Measurements from ENCODE around the gene BCL11B.
"Not testable (repeated sequence)": the region's sequence is repeated elsewhere in the genome, so short reads cannot be mapped to it uniquely, and the experiment has no call there.

Gene BCL11B

GRCh38 chr14:99186956-99187690, 84.9 kb downstream of the BCL11B start:
- no peak overlapping the region for H3K9ac ChIP-seq (ENCODE audit: low read length in 5 of 5)
- H3K27ac ChIP-seq (ENCODE audit: low read depth, low read length) = no peak overlapping the region
- no peak overlapping the region for H3K4me3 ChIP-seq (ENCODE audit: low read depth in 1 of 5, low read length in 5 of 5)
- H3K27me3 ChIP-seq (ENCODE audit: control insufficient read depth in 5 of 5, insufficient read depth in 4 of 5, low read length in 5 of 5) = peaks cover 0 to 5% (median 3%) of the 10 kb centered on the region in 5 donors
- H3K4me1 ChIP-seq (ENCODE audit: control insufficient read depth in 5 of 5, insufficient read depth in 5 of 5, low read length in 5 of 5) = peaks cover 3 to 12% (median 10%) of the 10 kb centered on the region in 5 donors
- H3K9me3 ChIP-seq (ENCODE audit: control insufficient read depth in 5 of 5, low read length in 5 of 5) = no peaks in the 10 kb centered on the region
- H3K36me3 ChIP-seq (ENCODE audit: control insufficient read depth in 5 of 5, insufficient read depth in 5 of 5, low read length in 5 of 5) = no peaks in the 10 kb centered on the region

- H3K27ac ChIP-seq (ENCODE audit: low read depth, low read length); H3K36me3 ChIP-seq (ENCODE audit: control insufficient read depth in 5 of 5, insufficient read depth in 5 of 5, low read length in 5 of 5); H3K27me3 ChIP-seq (ENCODE audit: control insufficient read depth in 5 of 5, insufficient read depth in 4 of 5, low read length in 5 of 5); H3K4me3 ChIP-seq (ENCODE audit: low read depth in 1 of 5, low read length in 5 of 5); H3K9ac ChIP-seq (ENCODE audit: low read length in 5 of 5); H3K9me3 ChIP-seq (ENCODE audit: control insufficient read depth in 5 of 5, low read length in 5 of 5); H3K4me1 ChIP-seq (ENCODE audit: control insufficient read depth in 5 of 5, insufficient read depth in 5 of 5, low read length in 5 of 5): not testable (repeated sequence)
These were observed 85.7 kb downstream of the BCL11B start for GRCh38 chr14:99186336-99186735.

GRCh38 chr14:99185436-99186068, 86.4 kb downstream of the BCL11B start:
- H3K27me3 ChIP-seq (ENCODE audit: control insufficient read depth in 5 of 5, insufficient read depth in 4 of 5, low read length in 5 of 5) = peaks cover 0 to 5% (median 3%) of the 10 kb centered on the region in 5 donors
- no peaks in the 10 kb centered on the region for H3K36me3 ChIP-seq (ENCODE audit: control insufficient read depth in 5 of 5, insufficient read depth in 5 of 5, low read length in 5 of 5)
- no peaks in the 10 kb centered on the region for H3K4me1 ChIP-seq (ENCODE audit: control insufficient read depth in 5 of 5, insufficient read depth in 5 of 5, low read length in 5 of 5)
- no peaks in the 10 kb centered on the region for H3K9me3 ChIP-seq (ENCODE audit: control insufficient read depth in 5 of 5, low read length in 5 of 5)
- no peak overlapping the region for H3K9ac ChIP-seq (ENCODE audit: low read length in 5 of 5)
- no peak overlapping the region for H3K27ac ChIP-seq (ENCODE audit: low read depth, low read length)
- H3K4me3 ChIP-seq (ENCODE audit: low read depth in 1 of 5, low read length in 5 of 5) = no peak overlapping the region

GRCh38 chr14:99183716-99184115, 88.3 kb downstream of the BCL11B start:
- H3K27ac ChIP-seq (ENCODE audit: low read depth, low read length) = no peak overlapping the region
- H3K4me3 ChIP-seq (ENCODE audit: low read depth in 1 of 5, low read length in 5 of 5) = no peak overlapping the region
- H3K9me3 ChIP-seq (ENCODE audit: control insufficient read depth in 5 of 5, low read length in 5 of 5) = no peaks in the 10 kb centered on the region
- peaks cover 0 to 3% (median 2%) of the 10 kb centered on the region in 5 donors for H3K27me3 ChIP-seq (ENCODE audit: control insufficient read depth in 5 of 5, insufficient read depth in 4 of 5, low read length in 5 of 5)
- H3K36me3 ChIP-seq (ENCODE audit: control insufficient read depth in 5 of 5, insufficient read depth in 5 of 5, low read length in 5 of 5) = no peaks in the 10 kb centered on the region
- H3K9ac ChIP-seq (ENCODE audit: low read length in 5 of 5) = no peak overlapping the region
- peaks cover 1 to 3% (median 2%) of the 10 kb centered on the region in 5 donors for H3K4me1 ChIP-seq (ENCODE audit: control insufficient read depth in 5 of 5, insufficient read depth in 5 of 5, low read length in 5 of 5)

- Histone ChIP-seq H3K27me3 (ENCODE audit: control insufficient read depth in 5 of 5, insufficient read depth in 4 of 5, low read length in 5 of 5) (peaks cover 0 to 3% (median 2%) of the 10 kb centered on the region in 5 donors), H3K36me3 (ENCODE audit: control insufficient read depth in 5 of 5, insufficient read depth in 5 of 5, low read length in 5 of 5) (no peaks in the 10 kb centered on the region), H3K27ac (ENCODE audit: low read depth, low read length) (no peak overlapping the region), H3K9me3 (ENCODE audit: control insufficient read depth in 5 of 5, low read length in 5 of 5) (no peaks in the 10 kb centered on the region), H3K4me1 (ENCODE audit: control insufficient read depth in 5 of 5, insufficient read depth in 5 of 5, low read length in 5 of 5) (peaks cover 2 to 7% (median 6%) of the 10 kb centered on the region in 5 donors), H3K9ac (ENCODE audit: low read length in 5 of 5) (no peak overlapping the region), H3K4me3 (ENCODE audit: low read depth in 1 of 5, low read length in 5 of 5) (no peak overlapping the region)
These were observed 88.7 kb downstream of the BCL11B start for GRCh38 chr14:99183311-99183710.

GRCh38 chr14:99182548-99183250, 89.3 kb downstream of the BCL11B start:
- Histone ChIP-seq H3K27me3 (ENCODE audit: control insufficient read depth in 5 of 5, insufficient read depth in 4 of 5, low read length in 5 of 5) (peaks cover 0 to 3% (median 2%) of the 10 kb centered on the region in 5 donors), H3K4me1 (ENCODE audit: control insufficient read depth in 5 of 5, insufficient read depth in 5 of 5, low read length in 5 of 5) (peaks cover 2 to 13% (median 11%) of the 10 kb centered on the region in 5 donors), H3K36me3 (ENCODE audit: control insufficient read depth in 5 of 5, insufficient read depth in 5 of 5, low read length in 5 of 5) (no peaks in the 10 kb centered on the region), H3K9me3 (ENCODE audit: control insufficient read depth in 5 of 5, low read length in 5 of 5) (no peaks in the 10 kb centered on the region), H3K27ac (ENCODE audit: low read depth, low read length) (no peak overlapping the region), H3K9ac (ENCODE audit: low read length in 5 of 5) (no peak overlapping the region), H3K4me3 (ENCODE audit: low read depth in 1 of 5, low read length in 5 of 5) (no peak overlapping the region)

- H3K27me3 ChIP-seq (ENCODE audit: control insufficient read depth in 5 of 5, insufficient read depth in 4 of 5, low read length in 5 of 5) = peaks cover 0 to 3% (median 1%) of the 10 kb centered on the region in 5 donors
- peaks cover 2 to 20% (median 15%) of the 10 kb centered on the region in 5 donors for H3K4me1 ChIP-seq (ENCODE audit: control insufficient read depth in 5 of 5, insufficient read depth in 5 of 5, low read length in 5 of 5)
- H3K36me3 ChIP-seq (ENCODE audit: control insufficient read depth in 5 of 5, insufficient read depth in 5 of 5, low read length in 5 of 5) = no peaks in the 10 kb centered on the region
- no peak overlapping the region for H3K9ac ChIP-seq (ENCODE audit: low read length in 5 of 5)
- H3K9me3 ChIP-seq (ENCODE audit: control insufficient read depth in 5 of 5, low read length in 5 of 5) = no peaks in the 10 kb centered on the region
- H3K27ac ChIP-seq (ENCODE audit: low read depth, low read length) = no peak overlapping the region
- H3K4me3 ChIP-seq (ENCODE audit: low read depth in 1 of 5, low read length in 5 of 5) = no peak overlapping the region
These were observed 90.0 kb downstream of the BCL11B start for GRCh38 chr14:99181804-99182520.

- no peaks in the 10 kb centered on the region for H3K9me3 ChIP-seq (ENCODE audit: control insufficient read depth in 5 of 5, low read length in 5 of 5)
- H3K27me3 ChIP-seq (ENCODE audit: control insufficient read depth in 5 of 5, insufficient read depth in 4 of 5, low read length in 5 of 5) = peaks cover 0 to 3% (median 0%) of the 10 kb centered on the region in 5 donors
- H3K36me3 ChIP-seq (ENCODE audit: control insufficient read depth in 5 of 5, insufficient read depth in 5 of 5, low read length in 5 of 5) = no peaks in the 10 kb centered on the region
- peaks cover 2 to 20% (median 15%) of the 10 kb centered on the region in 5 donors for H3K4me1 ChIP-seq (ENCODE audit: control insufficient read depth in 5 of 5, insufficient read depth in 5 of 5, low read length in 5 of 5)
- no peak overlapping the region for H3K9ac ChIP-seq (ENCODE audit: low read length in 5 of 5)
- no peak overlapping the region for H3K4me3 ChIP-seq (ENCODE audit: low read depth in 1 of 5, low read length in 5 of 5)
- H3K27ac ChIP-seq (ENCODE audit: low read depth, low read length) = no peak overlapping the region
These were observed 90.8 kb downstream of the BCL11B start for GRCh38 chr14:99181241-99181640.

- Histone ChIP-seq H3K27ac (ENCODE audit: low read depth, low read length) (no peak overlapping the region), H3K9me3 (ENCODE audit: control insufficient read depth in 5 of 5, low read length in 5 of 5) (no peaks in the 10 kb centered on the region), H3K36me3 (ENCODE audit: control insufficient read depth in 5 of 5, insufficient read depth in 5 of 5, low read length in 5 of 5) (no peaks in the 10 kb centered on the region), H3K27me3 (ENCODE audit: control insufficient read depth in 5 of 5, insufficient read depth in 4 of 5, low read length in 5 of 5) (peaks cover 0 to 3% (median 0%) of the 10 kb centered on the region in 5 donors), H3K4me1 (ENCODE audit: control insufficient read depth in 5 of 5, insufficient read depth in 5 of 5, low read length in 5 of 5) (peaks cover 2 to 20% (median 15%) of the 10 kb centered on the region in 5 donors), H3K4me3 (ENCODE audit: low read depth in 1 of 5, low read length in 5 of 5) (no peak overlapping the region), H3K9ac (ENCODE audit: low read length in 5 of 5) (no peak overlapping the region)
These were observed 92.1 kb downstream of the BCL11B start for GRCh38 chr14:99179946-99180345.

Measured in subcutaneous abdominal adipose tissue (tissue), 5 donors.